Hindlimb muscle (tissue), 1 donor: ENCODE data around the gene NRXN3. TPM values are rescaled to one million over a fixed set of nuclear protein-coding genes. Genes with fewer than 3 reads are reported as not detected.

Source experiments
- DNase-seq: peaks from one replicate; pipeline ENCODE4 v3.0.0-alpha.2; 2013
- polyA plus RNA-seq: library from polyadenylated mRNA; unstranded; fragments of 120-200 nt; gene quantifications from one replicate; pipeline ENCODE4 v1.2.1, GENCODE V29; 2013; ENCODE audit not compliant: insufficient read length

Gene NRXN3
- polyA plus RNA-seq, 1 donor, result 0.40 TPM

GRCh38 chr14:79567306-79567705 lies 1397.1 kb downstream of the NRXN3 start:
- no peak for DNase-seq

DNA sequence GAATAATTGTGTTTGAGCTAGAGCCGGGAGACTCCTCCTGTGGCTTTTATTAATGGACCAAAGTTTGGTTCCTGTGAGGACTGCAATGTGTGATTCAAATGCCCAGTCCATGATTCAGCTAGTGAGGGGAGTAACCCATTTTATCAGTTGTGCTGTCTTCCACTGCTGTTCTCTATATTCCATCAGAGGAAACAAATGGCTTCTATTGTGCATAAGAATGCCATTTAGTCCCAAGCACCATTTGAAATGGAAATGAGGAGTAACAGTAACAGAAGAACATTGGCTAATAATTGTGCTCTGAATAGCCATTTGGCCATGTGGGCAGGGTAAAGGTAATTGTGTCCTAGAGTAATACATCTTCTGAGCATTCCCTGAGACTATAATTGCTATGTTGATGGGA lies 1398.4 kb downstream of the NRXN3 start:
- DNase-seq, result no peak

GRCh38 chr14:79569072-79569471 lies 1398.9 kb downstream of the NRXN3 start:
- no peak for DNase-seq

DNA sequence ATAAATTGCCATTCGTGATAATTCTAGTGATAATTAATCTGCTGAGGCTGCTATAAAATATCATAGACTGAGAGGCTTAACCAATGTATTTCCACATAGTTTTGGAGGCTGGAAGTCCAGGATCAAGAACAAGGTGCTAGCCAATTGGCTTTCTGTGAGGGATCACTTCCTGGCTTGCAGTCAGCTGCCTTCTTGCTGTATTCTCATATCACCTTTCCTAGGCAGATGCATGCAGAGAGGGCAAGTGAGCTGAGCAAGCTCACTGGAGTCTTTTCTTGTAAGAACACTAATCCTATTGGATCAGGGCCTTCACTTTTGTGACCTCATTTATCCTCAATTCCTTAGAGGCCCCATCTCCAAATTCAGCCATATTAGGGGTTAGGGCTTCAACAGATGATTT lies 1400.5 kb downstream of the NRXN3 start:
- no peak for DNase-seq

GRCh38 chr14:79571366-79571765 lies 1401.2 kb downstream of the NRXN3 start:
- no peak for DNase-seq

GRCh38 chr14:79573486-79573885 lies 1403.3 kb downstream of the NRXN3 start:
- no peak for DNase-seq

GRCh38 chr14:79575032-79575431 lies 1404.9 kb downstream of the NRXN3 start:
- no peak for DNase-seq

- no peak for DNase-seq
Observed at GRCh38 chr14:79576424-79576823, 1406.3 kb downstream of the NRXN3 start.

DNA sequence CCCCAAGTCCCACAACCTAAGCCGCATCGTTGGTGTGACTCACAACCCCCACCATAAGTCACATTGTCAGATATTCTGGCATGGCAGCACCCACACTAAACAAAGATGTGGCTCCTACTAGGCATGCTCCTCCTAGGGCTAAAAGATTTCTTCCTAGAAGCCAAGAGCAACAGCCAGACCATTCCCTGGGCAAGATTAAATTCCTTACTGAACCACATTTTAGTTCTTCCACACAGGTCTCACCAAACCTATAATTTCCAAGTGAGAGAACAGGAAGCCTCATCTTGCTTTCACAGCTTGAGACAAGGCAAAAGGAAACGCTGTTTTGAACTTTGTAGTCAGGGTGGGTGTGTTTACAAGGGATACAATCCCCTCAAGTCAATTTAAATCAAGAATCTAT lies 1408.3 kb downstream of the NRXN3 start:
- DNase-seq, result no peak

DNA sequence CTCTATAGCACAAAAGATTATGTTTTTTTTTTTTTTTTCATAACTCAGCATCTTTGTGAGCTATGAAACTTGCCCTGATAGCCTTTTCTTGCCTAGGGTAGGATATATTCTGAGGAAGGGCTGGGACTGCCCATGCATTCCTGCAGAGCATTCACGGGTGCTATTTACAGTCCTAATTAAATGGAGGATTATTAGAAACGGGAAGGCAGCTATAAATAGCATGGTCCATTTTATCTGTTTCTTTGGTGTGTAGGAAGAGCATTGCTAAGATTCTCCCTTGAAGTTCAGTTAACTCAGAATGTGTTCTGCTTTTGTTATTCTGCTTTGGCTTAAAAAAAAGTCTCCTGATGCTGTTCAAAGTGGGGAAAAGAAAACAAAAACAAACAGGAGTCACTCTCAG lies 1410.2 kb downstream of the NRXN3 start:
- DNase-seq, result no peak

DNA sequence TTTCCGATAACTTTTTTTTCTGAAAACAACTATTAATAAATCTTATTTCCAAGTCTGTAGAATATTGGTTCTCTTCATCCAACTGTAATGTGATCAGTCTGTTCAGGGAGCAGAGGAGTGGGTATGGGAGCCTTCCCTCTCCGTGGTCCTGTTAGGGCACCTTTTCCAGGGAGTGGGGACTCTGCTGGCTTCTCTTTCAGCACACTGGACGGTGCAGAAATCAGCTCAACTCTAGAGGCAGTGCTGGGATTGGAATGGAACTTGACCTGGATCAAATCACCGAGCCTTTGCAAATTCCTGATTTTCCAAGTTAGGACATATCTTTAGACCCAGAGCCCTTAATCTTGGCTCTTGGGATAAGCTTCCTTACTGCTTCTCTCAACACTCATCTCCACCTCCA lies 1410.7 kb downstream of the NRXN3 start:
- DNase-seq, result no peak

DNA sequence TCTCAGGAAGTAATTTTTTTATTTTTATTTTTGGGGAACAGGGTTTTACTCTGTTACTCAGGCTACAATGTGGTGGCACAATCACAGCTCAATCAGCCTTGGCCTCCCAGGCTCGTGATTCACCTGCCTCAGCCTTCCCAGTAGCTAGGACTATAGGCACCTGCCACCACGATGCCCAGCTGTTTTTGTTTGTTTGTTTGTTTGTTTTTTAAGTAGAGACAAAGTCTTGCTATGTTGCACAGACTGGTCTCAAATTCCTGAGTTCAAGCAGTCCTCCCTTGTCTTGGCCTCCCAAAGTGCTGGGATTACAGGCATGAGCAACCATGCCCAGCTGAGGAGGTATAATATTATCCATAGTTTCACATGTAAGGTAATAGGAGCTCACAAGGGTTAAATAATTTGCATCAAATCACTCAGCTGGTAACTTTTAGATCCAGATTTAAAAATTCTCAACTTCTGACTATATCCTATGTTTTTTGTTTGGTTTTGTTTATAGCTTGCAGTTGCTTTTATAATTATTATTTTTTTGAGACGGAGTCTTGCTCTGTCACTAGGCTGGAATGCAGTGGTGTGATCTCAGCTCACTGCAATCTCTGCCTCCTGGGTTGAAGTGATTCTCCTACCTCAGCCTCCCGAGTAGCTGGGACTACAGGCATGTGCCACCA lies 1411.9 kb downstream of the NRXN3 start:
- DNase-seq, result no peak

DNA sequence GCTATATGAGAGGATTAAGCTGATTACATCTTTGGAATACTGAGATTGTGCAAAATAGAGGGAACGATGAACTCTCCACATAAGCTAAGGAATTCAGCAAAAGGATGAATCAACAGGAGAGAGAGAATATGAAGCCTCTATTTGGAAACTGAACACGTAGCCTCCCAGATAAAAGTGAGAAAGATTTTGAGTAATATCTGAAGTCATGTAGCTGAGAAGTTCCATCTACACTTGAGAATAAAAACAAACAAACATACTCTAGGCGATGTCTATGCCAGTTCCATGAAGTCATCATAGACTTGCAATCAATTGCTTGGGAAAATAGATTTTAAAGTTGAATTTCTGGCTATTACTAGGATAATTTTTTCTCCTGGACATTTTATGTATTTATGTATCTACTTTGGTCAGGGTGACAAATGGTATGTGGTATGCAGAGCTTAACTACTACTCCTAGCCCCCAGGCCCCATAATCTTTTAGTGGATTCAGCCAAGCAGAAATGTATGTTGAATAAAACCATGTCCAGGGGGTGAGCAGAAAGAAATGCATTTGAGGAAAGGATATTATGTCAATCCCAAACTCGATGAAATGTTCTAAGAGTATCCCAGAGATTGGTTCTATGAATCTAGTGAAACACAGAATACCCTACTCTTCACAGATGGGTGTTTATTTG lies 1413.7 kb downstream of the NRXN3 start:
- DNase-seq, result no peak

- no peak for DNase-seq
Observed at GRCh38 chr14:79584679-79585078, 1414.5 kb downstream of the NRXN3 start.

DNA sequence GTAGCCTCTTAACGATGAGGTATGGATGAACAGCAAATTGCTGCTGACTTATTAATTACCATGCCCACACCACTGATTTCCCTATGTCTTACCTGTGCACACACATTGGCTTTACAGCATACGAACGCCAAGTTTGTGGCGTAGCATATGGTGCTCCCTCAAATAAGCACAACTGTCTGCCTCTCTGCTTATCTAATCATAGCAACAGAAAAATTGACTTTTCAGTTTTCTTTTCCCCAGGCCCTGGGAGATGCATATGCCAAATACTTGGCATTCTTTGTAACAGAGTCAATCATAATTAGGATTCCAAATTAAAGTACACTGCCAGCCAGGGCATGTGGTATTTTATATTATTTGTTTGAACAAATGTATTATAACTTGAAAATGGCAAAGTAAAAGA lies 1415.7 kb downstream of the NRXN3 start:
- no peak for DNase-seq

DNA sequence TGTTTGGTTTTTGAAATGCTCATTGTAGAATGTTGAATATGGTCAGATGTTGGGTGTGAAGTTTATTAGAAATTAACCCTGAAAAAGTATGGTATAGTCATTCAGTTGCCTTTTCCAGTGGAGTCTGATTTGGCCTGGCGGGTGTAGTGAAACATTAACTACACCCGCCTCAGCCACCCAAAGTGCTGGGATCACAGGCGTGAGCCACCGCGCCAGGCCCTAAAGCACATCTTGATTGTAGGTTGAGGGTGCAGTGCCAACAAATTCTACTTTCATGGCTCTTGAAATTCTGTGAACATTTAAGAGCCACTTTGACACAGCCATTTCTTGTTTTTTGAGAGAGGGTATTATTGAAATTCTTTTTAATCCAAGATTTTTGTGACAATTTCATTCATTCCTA lies 1416.2 kb downstream of the NRXN3 start:
- no peak for DNase-seq

GRCh38 chr14:79586989-79587598 lies 1416.9 kb downstream of the NRXN3 start:
- DNase-seq, result peak; percentile 9

- no peak for DNase-seq
Observed at GRCh38 chr14:79587875-79588274, 1417.7 kb downstream of the NRXN3 start.

DNA sequence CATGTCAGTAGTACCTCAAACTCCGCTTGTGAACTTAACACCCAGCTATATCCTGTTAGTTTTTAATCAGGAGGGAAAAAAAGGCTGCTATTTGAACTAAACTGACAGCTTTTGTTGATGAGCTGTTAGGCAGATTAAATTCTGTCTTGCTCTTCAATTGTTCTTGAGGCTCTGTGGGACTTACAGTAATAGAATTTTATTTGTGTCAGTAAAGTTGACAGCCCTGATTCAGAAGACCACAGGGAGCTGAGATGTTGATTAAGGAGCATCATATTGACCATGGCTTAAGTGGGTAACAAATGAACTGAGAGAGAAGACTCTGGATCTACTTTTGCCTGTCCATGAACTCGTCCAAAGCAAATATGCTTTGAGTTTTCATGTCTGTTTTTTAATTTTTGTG lies 1418.2 kb downstream of the NRXN3 start:
- no peak for DNase-seq

DNA sequence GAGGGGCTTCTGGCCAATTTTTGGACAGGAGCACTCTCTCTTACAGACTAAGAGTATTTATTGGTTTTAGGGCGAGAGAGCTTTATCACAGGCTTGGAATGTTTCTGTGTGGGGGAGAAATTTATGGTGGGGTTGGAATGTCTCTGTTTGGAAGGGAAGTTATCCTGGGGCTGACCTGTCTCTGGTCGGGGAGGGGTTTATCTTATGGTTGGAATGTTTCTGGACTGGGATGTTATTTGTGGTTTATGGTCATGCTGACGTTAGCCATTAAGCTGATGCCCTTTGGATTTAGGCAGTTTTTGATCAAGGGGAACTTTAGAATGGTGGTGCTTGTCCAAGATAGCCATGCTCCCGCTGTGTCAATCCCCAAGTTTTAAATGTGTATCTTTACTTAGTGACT lies 1426.4 kb downstream of the NRXN3 start:
- no peak for DNase-seq

- no peak for DNase-seq
Observed at GRCh38 chr14:79597566-79597965, 1427.4 kb downstream of the NRXN3 start.

- no peak for DNase-seq
Observed at GRCh38 chr14:79598339-79598738, 1428.2 kb downstream of the NRXN3 start.

- no peak for DNase-seq
Observed at GRCh38 chr14:79599239-79599638, 1429.1 kb downstream of the NRXN3 start.

DNA sequence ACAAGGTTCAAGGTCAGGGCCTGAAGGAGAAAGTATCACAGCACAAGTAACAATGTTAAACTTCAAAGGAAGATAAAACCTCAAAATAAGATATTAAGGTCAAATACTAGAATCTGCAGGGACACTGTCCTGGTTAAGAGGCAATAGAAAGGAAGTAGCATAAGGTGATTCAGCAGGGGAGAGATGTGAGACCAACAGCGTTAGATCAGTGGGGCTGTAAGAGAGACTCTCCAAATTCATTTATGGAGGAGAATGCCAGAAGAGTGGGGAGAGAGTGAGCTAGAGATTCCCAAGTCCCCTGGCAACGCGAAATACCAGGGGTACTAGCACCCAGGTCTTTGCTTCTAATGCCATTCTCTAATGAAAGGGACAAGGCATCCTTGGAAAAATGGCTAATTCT lies 1430.2 kb downstream of the NRXN3 start:
- no peak for DNase-seq
